Pancreas (tissue), 10 donors: ENCODE measurements around the gene EVX1. TPM values are rescaled to one million over a fixed set of nuclear protein-coding genes. Genes with fewer than 3 reads are reported as not detected.

Experiments
- ATAC-seq, 4 donors: fragments of 200-7000 bp; cut with Tn5 transposase; one replicate each; pipeline versions ENCODE4 v1.8.0 to v1.9.1; 2020; ENCODE audit warnings: mild to moderate bottlenecking in 4 of 4, moderate library complexity in 4 of 4
- DNase-seq, 6 donors: peaks; one replicate each; pipeline ENCODE4 v3.0.0-alpha.2; 2020
- FAIRE-seq: peaks from 2 replicates; lab custom pipeline; 2012; peaks lifted over from hg19 to GRCh38; lab: Jason Lieb, UNC
- H3K27ac ChIP-seq, 4 donors: fragments of 200-600 bp; sonication (generic); 1 replicate in 3 of 4; 2 replicates in 1 of 4; pipeline versions ENCODE4 v1.5.0 to v1.8.0; 2020
- H3K27me3 ChIP-seq, 4 donors: fragments of 200-600 bp; one replicate each; pipeline ENCODE4 v1.8.0; 2021
- H3K36me3 ChIP-seq, 3 donors: fragments of 200-600 bp; sonication (generic) in 1 of 3; one replicate each; pipeline versions ENCODE4 v1.5.0 to v1.8.0; 2020 to 2021
- H3K4me1 ChIP-seq, 3 donors: fragments of 200-600 bp; one replicate each; pipeline ENCODE4 v1.8.0; 2021
- H3K4me3 ChIP-seq, 4 donors: fragments of 200-600 bp; sonication (generic) in 2 of 4; one replicate each; pipeline versions ENCODE4 v1.5.0 to v1.8.0; 2020 to 2021
- H3K9me3 ChIP-seq, 4 donors: fragments of 200-600 bp; one replicate each; pipeline ENCODE4 v1.8.0; 2021
- WGBS, 2 donors: extraction: QIAGEN DNeasy Blood & Tissue Kit; methylation state at CpG; one replicate each; pipeline ENCODE4 v1.1.7; 2013; 5-methylcytosine and 5-hydroxymethylcytosine counted together
- intact Hi-C, 3 donors: fragments of 100-400 bp; cut with DNase I; formaldehyde crosslinking; loops; one replicate each; pipeline versions ENCODE4 v1.11.1 to v1.14.2; 2022
- polyA plus RNA-seq, 2 donors: library from polyadenylated mRNA; stranded (reverse); fragments of 200-250 nt; gene quantifications; one replicate each; pipeline ENCODE4 v1.2.3, GENCODE V29; 2013
- total RNA-seq, 6 donors: library from RNA; stranded (reverse); fragmentation: NEBNext Ultra II Directional in 4 of 6; extraction: Animal tissue kit (Norgen Biotek cat#: 25700) in 4 of 6; gene quantifications; one replicate each; pipeline versions ENCODE4 v1.2.1 to v1.2.4, GENCODE V29; 2021 to 2023
- TF ChIP-seq, protein P1 (sequence below), 4 donors: fragments of 200-600 bp; sonication (generic) in 3 of 4; IDR thresholded peaks; one replicate each; pipeline versions ENCODE4 v1.5.0 to v1.8.0; 2021; ENCODE audit warnings: antibody characterized with exemption in 4 of 4
- donor health status: healthy with polysubstance abuse.
- donor health status: DM: no; HTN: no; CAD: no; lungs with moderate emphysema.
- donor health status: DM: no; HTN: no; CAD: no.
- donor health status: control.
- donor health status: control.
- donor health status: Bipolar disorder and iron deficiency.
- donor health status: DM: yes; HTN: yes; CAD: no.
- donor health status: DM: no; HTN: no; CAD: no.
- donor health status: DM: no; HTN: no; CAD: no.
- donor health status: DM: yes; HTN: yes; CAD: no.

EVX1 gene
- total and polyA plus RNA-seq, 8 donors, result 0.05 TPM; not detected in 7

- H3K36me3 ChIP-seq, result no peaks in the 10 kb centered on the region
- WGBS, 2 donors, result 29 to 39% methylated on average over 49 to 50 of the region's 50 CpGs
- no peak for ATAC-seq
- peaks cover 0 to 7% (median 0%) of the 10 kb centered on the region in 3 donors for H3K4me1 ChIP-seq
- DNase-seq, result no peak
- H3K4me3 ChIP-seq, result peak overlapping the region in 1 of 4 donors; percentile 3
- H3K27me3 ChIP-seq, result peaks cover 0 to 50% (median 16%) of the 10 kb centered on the region in 4 donors
- no peaks in the 10 kb centered on the region for H3K9me3 ChIP-seq
- H3K27ac ChIP-seq, result no peak overlapping the region
- TF ChIP-seq, protein P1, sequence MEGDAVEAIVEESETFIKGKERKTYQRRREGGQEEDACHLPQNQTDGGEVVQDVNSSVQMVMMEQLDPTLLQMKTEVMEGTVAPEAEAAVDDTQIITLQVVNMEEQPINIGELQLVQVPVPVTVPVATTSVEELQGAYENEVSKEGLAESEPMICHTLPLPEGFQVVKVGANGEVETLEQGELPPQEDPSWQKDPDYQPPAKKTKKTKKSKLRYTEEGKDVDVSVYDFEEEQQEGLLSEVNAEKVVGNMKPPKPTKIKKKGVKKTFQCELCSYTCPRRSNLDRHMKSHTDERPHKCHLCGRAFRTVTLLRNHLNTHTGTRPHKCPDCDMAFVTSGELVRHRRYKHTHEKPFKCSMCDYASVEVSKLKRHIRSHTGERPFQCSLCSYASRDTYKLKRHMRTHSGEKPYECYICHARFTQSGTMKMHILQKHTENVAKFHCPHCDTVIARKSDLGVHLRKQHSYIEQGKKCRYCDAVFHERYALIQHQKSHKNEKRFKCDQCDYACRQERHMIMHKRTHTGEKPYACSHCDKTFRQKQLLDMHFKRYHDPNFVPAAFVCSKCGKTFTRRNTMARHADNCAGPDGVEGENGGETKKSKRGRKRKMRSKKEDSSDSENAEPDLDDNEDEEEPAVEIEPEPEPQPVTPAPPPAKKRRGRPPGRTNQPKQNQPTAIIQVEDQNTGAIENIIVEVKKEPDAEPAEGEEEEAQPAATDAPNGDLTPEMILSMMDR (IDR thresholded peaks at IDR 0.05), result no peak
- no peak for FAIRE-seq
- intact Hi-C loops, result no loop called here
Observed at GRCh38 chr7:27213433-27214238, 29.0 kb upstream of the EVX1 start.

GRCh38 chr7:27214239-27214950, 28.2 kb upstream of the EVX1 start:
- peaks cover 0 to 7% (median 0%) of the 10 kb centered on the region in 3 donors for H3K4me1 ChIP-seq
- H3K27ac ChIP-seq, result no peak overlapping the region
- H3K36me3 ChIP-seq, result no peaks in the 10 kb centered on the region
- ATAC-seq (no peak), DNase-seq (no peak), FAIRE-seq (no peak)
- intact Hi-C loops, result no loop called here
- peaks cover 0 to 43% (median 16%) of the 10 kb centered on the region in 4 donors for H3K27me3 ChIP-seq
- no peak overlapping the region for H3K4me3 ChIP-seq
- TF ChIP-seq, protein P1 (IDR thresholded peaks at IDR 0.05), result no peak
- no peaks in the 10 kb centered on the region for H3K9me3 ChIP-seq
- 69 to 71% methylated on average over 8 of the region's 8 CpGs for WGBS, 2 donors

- Histone ChIP-seq H3K4me3 (no peak overlapping the region), H3K36me3 (no peaks in the 10 kb centered on the region), H3K27ac (no peak overlapping the region), H3K4me1 (peaks cover 0 to 6% (median 0%) of the 10 kb centered on the region in 3 donors), H3K27me3 (peaks cover 0 to 37% (median 13%) of the 10 kb centered on the region in 4 donors), H3K9me3 (no peaks in the 10 kb centered on the region)
- intact Hi-C loops, result no loop called here
- TF ChIP-seq, protein P1 (IDR thresholded peaks at IDR 0.05), result no peak
- FAIRE-seq (no peak), ATAC-seq (no peak), DNase-seq (no peak)
- 83 to 94% methylated on average over 2 of the region's 2 CpGs for WGBS, 2 donors
Observed at GRCh38 chr7:27215356-27215755, 27.2 kb upstream of the EVX1 start.

GRCh38 chr7:27217951-27218350, 24.7 kb upstream of the EVX1 start:
- no peaks in the 10 kb centered on the region for H3K36me3 ChIP-seq
- DNase-seq (no peak), ATAC-seq (no peak), FAIRE-seq (no peak)
- H3K27me3 ChIP-seq, result peaks cover 0 to 28% (median 10%) of the 10 kb centered on the region in 4 donors
- no peaks in the 10 kb centered on the region for H3K4me1 ChIP-seq
- H3K27ac ChIP-seq, result no peak overlapping the region
- H3K9me3 ChIP-seq, result no peaks in the 10 kb centered on the region
- intact Hi-C loops, result no loop called here
- TF ChIP-seq, protein P1 (IDR thresholded peaks at IDR 0.05), result no peak
- no peak overlapping the region for H3K4me3 ChIP-seq
